Natural killer cell treated with Interleukin-12 subunit alpha and Interleukin-12 subunit beta and Interleukin-15 and Interleukin-18, amount 100 ng/mL, for 72 hours (primary cell): Measurements from ENCODE around the gene WDR31. TPM values are rescaled to one million over a fixed set of nuclear protein-coding genes. Genes with fewer than 3 reads are reported as not detected.

Experiments used
- ATAC-seq, 2 donors: fragments of 150-1000 bp; cut with Tn5 transposase in 1 of 2; sonication (Bioruptor Pico), chemical (Tn5 transposase) in 1 of 2; 2 replicates each; pipeline ENCODE4 v1.10.0; 2021
- DNase-seq: peaks from one replicate; pipeline ENCODE4 v3.0.0; 2022; ENCODE audit warnings: low spot score
- H3K27ac Mint-ChIP-seq, 2 donors: 1 replicate in 1 of 2; 2 replicates in 1 of 2; pipeline ENCODE4 v1.8.0; 2022; ENCODE audit warnings: mixed read lengths in 2 of 2, mild to moderate bottlenecking in 1 of 2, moderate library complexity in 1 of 2
- H3K27me3 Mint-ChIP-seq, 2 donors: 1 replicate in 1 of 2; 2 replicates in 1 of 2; pipeline ENCODE4 v1.8.0; 2022; ENCODE audit warnings: mixed read lengths in 2 of 2
- H3K36me3 Mint-ChIP-seq: one replicate; pipeline ENCODE4 v1.8.0; 2022; ENCODE audit warnings: mixed read lengths
- H3K4me1 Mint-ChIP-seq, 2 donors: 1 replicate in 1 of 2; 2 replicates in 1 of 2; pipeline ENCODE4 v1.8.0; 2022; ENCODE audit warnings: low read depth in 2 of 2, mixed read lengths in 2 of 2, mild to moderate bottlenecking in 1 of 2
- H3K4me3 Mint-ChIP-seq: one replicate; pipeline ENCODE4 v1.8.0; 2022; ENCODE audit warnings: mixed read lengths
- H3K9me3 Mint-ChIP-seq: 2 replicates; pipeline ENCODE4 v1.8.0; 2022; ENCODE audit warnings: mixed read lengths
- total RNA-seq, 2 donors: library from RNA; stranded (reverse); gene quantifications; one replicate each; pipeline ENCODE4 v1.2.3, GENCODE V29; 2022

Gene WDR31
- total RNA-seq, 2 donors from 2014 or later = 0.83 to 1.4 TPM

- H3K36me3 Mint-ChIP-seq = no peaks in the 10 kb centered on the region
- no peaks in the 10 kb centered on the region for H3K27me3 Mint-ChIP-seq
- ATAC-seq = no peak
- no peak for DNase-seq
- no peak overlapping the region for H3K27ac Mint-ChIP-seq
- H3K9me3 Mint-ChIP-seq = no peaks in the 10 kb centered on the region
- no peaks in the 10 kb centered on the region for H3K4me1 Mint-ChIP-seq
- H3K4me3 Mint-ChIP-seq = no peak overlapping the region
These were observed 20.3 kb upstream of the WDR31 start for GRCh38 chr9:113360242-113360842.

- H3K27me3 Mint-ChIP-seq = no peaks in the 10 kb centered on the region
- no peaks in the 10 kb centered on the region for H3K9me3 Mint-ChIP-seq
These were observed 19.3 kb upstream of the WDR31 start for GRCh38 chr9:113359385-113359784.

GRCh38 chr9:113356686-113357292, 16.7 kb upstream of the WDR31 start:
- no peak for DNase-seq
- no peaks in the 10 kb centered on the region for H3K27me3 Mint-ChIP-seq

More at GRCh38 chr9:113359385-113359784, 19.3 kb upstream of the WDR31 start:
- ATAC-seq (no peak), DNase-seq (no peak)
- H3K4me1 Mint-ChIP-seq = no peaks in the 10 kb centered on the region
- no peak overlapping the region for H3K27ac Mint-ChIP-seq
- H3K36me3 Mint-ChIP-seq = no peaks in the 10 kb centered on the region
- H3K4me3 Mint-ChIP-seq = no peak overlapping the region

GRCh38 chr9:113355040-113355596, 15.0 kb upstream of the WDR31 start:
- no peaks in the 10 kb centered on the region for H3K9me3 Mint-ChIP-seq
- ATAC-seq (no peak), DNase-seq (no peak)
- peaks cover 15 to 16% of the 10 kb centered on the region in 2 donors for H3K4me1 Mint-ChIP-seq
- H3K27ac Mint-ChIP-seq = no peak overlapping the region
- H3K27me3 Mint-ChIP-seq = no peaks in the 10 kb centered on the region
- no peak overlapping the region for H3K4me3 Mint-ChIP-seq
- H3K36me3 Mint-ChIP-seq = no peaks in the 10 kb centered on the region

More at GRCh38 chr9:113356686-113357292, 16.7 kb upstream of the WDR31 start:
- H3K27ac Mint-ChIP-seq = no peak overlapping the region
- no peak for ATAC-seq
- peaks cover 0 to 3% of the 10 kb centered on the region in 2 donors for H3K4me1 Mint-ChIP-seq
- no peak overlapping the region for H3K4me3 Mint-ChIP-seq
- no peaks in the 10 kb centered on the region for H3K36me3 Mint-ChIP-seq
- no peaks in the 10 kb centered on the region for H3K9me3 Mint-ChIP-seq

GRCh38 chr9:113352411-113352810, 12.3 kb upstream of the WDR31 start:
- Mint-ChIP-seq H3K36me3 (no peaks in the 10 kb centered on the region), H3K9me3 (no peaks in the 10 kb centered on the region), H3K27ac (no peak overlapping the region), H3K4me3 (no peak overlapping the region), H3K4me1 (peaks cover 26 to 27% of the 10 kb centered on the region in 2 donors), H3K27me3 (no peaks in the 10 kb centered on the region)
- ATAC-seq = no peak
- no peak for DNase-seq

- Mint-ChIP-seq H3K36me3 (no peaks in the 10 kb centered on the region), H3K9me3 (no peaks in the 10 kb centered on the region), H3K27me3 (no peaks in the 10 kb centered on the region), H3K4me3 (no peak overlapping the region), H3K27ac (no peak overlapping the region), H3K4me1 (peaks cover 27 to 29% of the 10 kb centered on the region in 2 donors)
- no peak for DNase-seq
- ATAC-seq = no peak
These were observed 11.9 kb upstream of the WDR31 start for GRCh38 chr9:113352006-113352405.

- no peak for DNase-seq
- no peaks in the 10 kb centered on the region for H3K36me3 Mint-ChIP-seq
These were observed 10.9 kb upstream of the WDR31 start for GRCh38 chr9:113350937-113351336.

GRCh38 chr9:113350107-113350661, 10.1 kb upstream of the WDR31 start:
- Mint-ChIP-seq H3K27ac (peak overlapping the region; percentile 46 to 89), H3K4me1 (peaks cover 27 to 30% of the 10 kb centered on the region in 2 donors), H3K27me3 (no peaks in the 10 kb centered on the region), H3K36me3 (no peaks in the 10 kb centered on the region), H3K4me3 (peak overlapping the region; percentile 89), H3K9me3 (no peaks in the 10 kb centered on the region)
- peak in 1 of 2 donors; percentile 8 for ATAC-seq
- DNase-seq = no peak

More at GRCh38 chr9:113350937-113351336, 10.9 kb upstream of the WDR31 start:
- Mint-ChIP-seq H3K9me3 (no peaks in the 10 kb centered on the region), H3K27ac (peak overlapping the region; percentile 46 to 89), H3K4me1 (peaks cover 27 to 29% of the 10 kb centered on the region in 2 donors), H3K4me3 (peak overlapping the region; percentile 89), H3K27me3 (no peaks in the 10 kb centered on the region)
- ATAC-seq = peak; percentile 34 to 60

GRCh38 chr9:113349445-113350094, 9.5 kb upstream of the WDR31 start, which contains the start of gene BSPRY:
BSPRY (plus strand) TSS chr9:113349541; CDS start chr9:113349580, 39 bp downstream.
- H3K27me3 Mint-ChIP-seq = no peaks in the 10 kb centered on the region
- H3K36me3 Mint-ChIP-seq = no peaks in the 10 kb centered on the region
- no peaks in the 10 kb centered on the region for H3K9me3 Mint-ChIP-seq
- H3K4me1 Mint-ChIP-seq = peaks cover 30 to 34% of the 10 kb centered on the region in 2 donors
- peak within 1 kb of the TSS; percentile 46 to 89 for H3K27ac Mint-ChIP-seq
- H3K4me3 Mint-ChIP-seq = peak within 1 kb of the TSS; percentile 89
- DNase-seq (peak; percentile 71), ATAC-seq (peak; percentile 78 to 82)

GRCh38 chr9:113349066-113349444, 9.0 kb upstream of the WDR31 start:
- H3K9me3 Mint-ChIP-seq = no peaks in the 10 kb centered on the region
- no peaks in the 10 kb centered on the region for H3K27me3 Mint-ChIP-seq
- no peak for DNase-seq
- H3K4me3 Mint-ChIP-seq = peak overlapping the region; percentile 72
- H3K27ac Mint-ChIP-seq = peak overlapping the region in 1 of 2 donors; percentile 47
- no peak for ATAC-seq
- H3K4me1 Mint-ChIP-seq = peaks cover 30 to 34% of the 10 kb centered on the region in 2 donors
- H3K36me3 Mint-ChIP-seq = no peaks in the 10 kb centered on the region

- H3K36me3 Mint-ChIP-seq = no peaks in the 10 kb centered on the region
- no peak overlapping the region for H3K4me3 Mint-ChIP-seq
- H3K9me3 Mint-ChIP-seq = no peaks in the 10 kb centered on the region
- DNase-seq = no peak
- peak overlapping the region; percentile 60 to 74 for H3K27ac Mint-ChIP-seq
- peaks cover 30 to 34% of the 10 kb centered on the region in 2 donors for H3K4me1 Mint-ChIP-seq
- H3K27me3 Mint-ChIP-seq = no peaks in the 10 kb centered on the region
- no peak for ATAC-seq
These were observed 8.4 kb upstream of the WDR31 start for GRCh38 chr9:113348437-113348836.

GRCh38 chr9:113345671-113346070, 5.6 kb upstream of the WDR31 start:
- Mint-ChIP-seq H3K4me1 (peaks cover 23 to 32% of the 10 kb centered on the region in 2 donors), H3K4me3 (no peak overlapping the region), H3K9me3 (no peaks in the 10 kb centered on the region), H3K36me3 (no peaks in the 10 kb centered on the region), H3K27ac (peak overlapping the region; percentile 17 to 18), H3K27me3 (no peaks in the 10 kb centered on the region)
- ATAC-seq = no peak
- no peak for DNase-seq

- H3K27ac Mint-ChIP-seq = peak overlapping the region; percentile 17 to 18
- H3K27me3 Mint-ChIP-seq = no peaks in the 10 kb centered on the region
- H3K9me3 Mint-ChIP-seq = no peaks in the 10 kb centered on the region
- H3K36me3 Mint-ChIP-seq = no peaks in the 10 kb centered on the region
- H3K4me3 Mint-ChIP-seq = no peak overlapping the region
- DNase-seq = no peak
- no peak for ATAC-seq
- H3K4me1 Mint-ChIP-seq = peaks cover 23 to 32% of the 10 kb centered on the region in 2 donors
These were observed 5.1 kb upstream of the WDR31 start for GRCh38 chr9:113345190-113345589.
